Activated T-helper 17 cell treated with anti-CD3 and anti-CD28 coated beads, Interleukin-2, amount 50 U/mL, for 72 hours (primary cell): Measurements from ENCODE around the gene AKNA. TPM values are rescaled to one million over a fixed set of nuclear protein-coding genes. Genes with fewer than 3 reads are reported as not detected.

Experiments
- ATAC-seq: fragments of 150-1000 bp; cut with Tn5 transposase; replicated peaks from 2 replicates; pipeline ENCODE4 v1.10.0; 2021; ENCODE audit warnings: mild to moderate bottlenecking, moderate library complexity
- H3K27ac Mint-ChIP-seq: one replicate; pipeline ENCODE4 v1.8.0; 2022; ENCODE audit warnings: mixed read lengths
- H3K27me3 Mint-ChIP-seq: one replicate; pipeline ENCODE4 v1.8.0; 2022; ENCODE audit warnings: mixed read lengths
- H3K36me3 Mint-ChIP-seq: one replicate; pipeline ENCODE4 v1.8.0; 2022; ENCODE audit warnings: low read depth, mild to moderate bottlenecking, mixed read lengths
- H3K4me1 Mint-ChIP-seq: one replicate; pipeline ENCODE4 v1.8.0; 2022; ENCODE audit warnings: mixed read lengths
- H3K4me3 Mint-ChIP-seq: one replicate; pipeline ENCODE4 v1.8.0; 2022; ENCODE audit warnings: mild to moderate bottlenecking, mixed read lengths
- H3K9me3 Mint-ChIP-seq: one replicate; pipeline ENCODE4 v1.8.0; 2022; ENCODE audit warnings: mixed read lengths
- total RNA-seq, 2 donors: library from RNA; stranded (reverse); gene quantifications; one replicate each; pipeline ENCODE4 v1.2.3, GENCODE V29; 2022

Gene AKNA, protein sequence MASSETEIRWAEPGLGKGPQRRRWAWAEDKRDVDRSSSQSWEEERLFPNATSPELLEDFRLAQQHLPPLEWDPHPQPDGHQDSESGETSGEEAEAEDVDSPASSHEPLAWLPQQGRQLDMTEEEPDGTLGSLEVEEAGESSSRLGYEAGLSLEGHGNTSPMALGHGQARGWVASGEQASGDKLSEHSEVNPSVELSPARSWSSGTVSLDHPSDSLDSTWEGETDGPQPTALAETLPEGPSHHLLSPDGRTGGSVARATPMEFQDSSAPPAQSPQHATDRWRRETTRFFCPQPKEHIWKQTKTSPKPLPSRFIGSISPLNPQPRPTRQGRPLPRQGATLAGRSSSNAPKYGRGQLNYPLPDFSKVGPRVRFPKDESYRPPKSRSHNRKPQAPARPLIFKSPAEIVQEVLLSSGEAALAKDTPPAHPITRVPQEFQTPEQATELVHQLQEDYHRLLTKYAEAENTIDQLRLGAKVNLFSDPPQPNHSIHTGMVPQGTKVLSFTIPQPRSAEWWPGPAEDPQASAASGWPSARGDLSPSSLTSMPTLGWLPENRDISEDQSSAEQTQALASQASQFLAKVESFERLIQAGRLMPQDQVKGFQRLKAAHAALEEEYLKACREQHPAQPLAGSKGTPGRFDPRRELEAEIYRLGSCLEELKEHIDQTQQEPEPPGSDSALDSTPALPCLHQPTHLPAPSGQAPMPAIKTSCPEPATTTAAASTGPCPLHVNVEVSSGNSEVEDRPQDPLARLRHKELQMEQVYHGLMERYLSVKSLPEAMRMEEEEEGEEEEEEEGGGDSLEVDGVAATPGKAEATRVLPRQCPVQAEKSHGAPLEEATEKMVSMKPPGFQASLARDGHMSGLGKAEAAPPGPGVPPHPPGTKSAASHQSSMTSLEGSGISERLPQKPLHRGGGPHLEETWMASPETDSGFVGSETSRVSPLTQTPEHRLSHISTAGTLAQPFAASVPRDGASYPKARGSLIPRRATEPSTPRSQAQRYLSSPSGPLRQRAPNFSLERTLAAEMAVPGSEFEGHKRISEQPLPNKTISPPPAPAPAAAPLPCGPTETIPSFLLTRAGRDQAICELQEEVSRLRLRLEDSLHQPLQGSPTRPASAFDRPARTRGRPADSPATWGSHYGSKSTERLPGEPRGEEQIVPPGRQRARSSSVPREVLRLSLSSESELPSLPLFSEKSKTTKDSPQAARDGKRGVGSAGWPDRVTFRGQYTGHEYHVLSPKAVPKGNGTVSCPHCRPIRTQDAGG (N-terminal part only)
- total RNA-seq = 100 to 1,000 TPM; 169 to 184 TPM

DNA sequence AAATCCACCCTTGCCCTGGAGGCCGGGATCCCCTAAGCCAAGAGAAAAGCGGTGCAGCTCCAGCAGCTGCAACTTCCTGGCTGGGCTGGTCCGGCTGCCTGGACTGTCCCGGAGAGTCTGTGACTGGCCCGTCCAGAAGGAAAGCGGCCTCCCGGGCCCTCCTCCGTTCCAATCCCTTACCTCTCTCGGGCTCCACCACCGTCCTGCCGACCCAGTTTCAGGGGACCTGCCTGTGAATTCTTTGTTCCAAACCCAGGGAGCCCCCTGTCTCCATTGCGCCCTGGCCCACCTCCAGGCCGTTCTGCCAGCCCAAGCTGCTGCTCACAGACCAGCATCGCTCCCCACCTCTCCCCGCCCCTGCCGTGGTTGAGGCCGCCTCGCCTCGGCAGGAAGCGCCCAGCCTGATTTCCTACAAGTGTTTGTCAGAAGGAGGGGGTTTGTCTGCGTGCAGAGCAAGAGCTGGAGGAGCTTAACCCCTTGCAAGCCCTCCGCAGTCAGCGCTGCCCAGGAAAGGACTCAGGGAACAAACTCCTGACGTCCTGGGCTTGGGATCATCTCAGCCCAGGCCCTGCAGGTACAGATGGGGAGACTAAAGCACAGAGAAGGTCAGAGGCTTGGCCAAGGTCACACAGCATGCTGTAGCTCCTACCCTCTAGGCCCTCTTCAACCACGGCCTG, at the start of gene AKNA:
Gene AKNA (minus strand): TSS at position 303 of the 677 bp plus-strand sequence. CDS start 6,649 bp downstream, outside the sequence.
- Mint-ChIP-seq H3K9me3 (no peaks in the 10 kb centered on the region), H3K27ac (peak within 1 kb of the TSS; percentile 98), H3K4me1 (peaks cover 41% of the 10 kb centered on the region), H3K4me3 (peak within 1 kb of the TSS; percentile 91), H3K27me3 (no peaks in the 10 kb centered on the region), H3K36me3 (peaks cover 98% of the 10 kb centered on the region)
- ATAC-seq = peak; percentile 25

DNA sequence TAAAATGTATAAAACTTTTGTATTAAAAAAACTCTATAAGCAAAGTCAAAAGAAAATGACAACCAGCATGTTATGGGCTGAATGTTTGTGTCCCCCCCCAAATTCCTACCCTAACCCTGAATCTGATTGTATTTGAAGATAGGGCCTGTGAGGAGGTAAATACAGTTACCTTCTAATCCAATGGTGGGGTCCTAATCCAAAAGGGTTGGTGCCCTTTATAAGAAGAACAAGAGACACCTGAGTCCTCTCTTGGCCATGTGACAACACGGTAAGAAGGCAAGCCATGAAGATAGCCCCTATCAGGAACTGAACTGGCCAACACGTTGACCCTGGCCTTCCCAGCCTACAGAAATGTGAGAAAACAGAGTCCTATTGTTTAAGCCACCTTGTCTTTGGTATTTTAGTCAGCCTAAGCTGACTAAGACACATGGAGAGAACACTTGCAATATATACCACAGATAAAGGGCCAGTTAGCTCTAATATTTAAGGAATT, 49.7 kb upstream of the AKNA start:
- ATAC-seq = no peak
- Mint-ChIP-seq H3K27ac (no peak overlapping the region), H3K4me3 (no peak overlapping the region), H3K36me3 (no peaks in the 10 kb centered on the region), H3K27me3 (peaks cover 3% of the 10 kb centered on the region), H3K4me1 (peaks cover 8% of the 10 kb centered on the region), H3K9me3 (no peaks in the 10 kb centered on the region)

DNA sequence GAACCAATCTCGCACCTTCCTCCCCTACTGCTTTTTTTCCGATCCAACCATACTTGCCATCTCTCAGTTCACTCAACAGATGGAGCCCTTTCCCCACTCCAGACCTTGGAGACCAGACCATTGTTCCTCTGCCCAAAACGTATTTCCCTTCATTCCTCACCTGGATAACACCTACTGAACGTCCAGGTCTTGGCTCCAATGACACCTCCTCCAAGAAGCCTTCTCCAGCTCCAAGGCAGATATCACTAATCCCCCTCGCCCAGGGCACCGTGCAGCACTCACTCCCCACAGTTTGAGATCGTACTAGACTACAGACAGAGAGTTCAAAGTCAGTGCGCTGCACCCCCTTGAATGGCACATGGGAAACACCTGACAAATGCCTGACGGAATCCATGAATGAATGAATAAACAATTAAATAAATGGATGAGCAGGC, 47.1 kb upstream of the AKNA start:
- peaks cover 6% of the 10 kb centered on the region for H3K27me3 Mint-ChIP-seq
- peak; percentile 40 for ATAC-seq
- no peak overlapping the region for H3K4me3 Mint-ChIP-seq
- no peak overlapping the region for H3K27ac Mint-ChIP-seq
- H3K9me3 Mint-ChIP-seq = no peaks in the 10 kb centered on the region
- no peaks in the 10 kb centered on the region for H3K36me3 Mint-ChIP-seq
- peaks cover 8% of the 10 kb centered on the region for H3K4me1 Mint-ChIP-seq

DNA sequence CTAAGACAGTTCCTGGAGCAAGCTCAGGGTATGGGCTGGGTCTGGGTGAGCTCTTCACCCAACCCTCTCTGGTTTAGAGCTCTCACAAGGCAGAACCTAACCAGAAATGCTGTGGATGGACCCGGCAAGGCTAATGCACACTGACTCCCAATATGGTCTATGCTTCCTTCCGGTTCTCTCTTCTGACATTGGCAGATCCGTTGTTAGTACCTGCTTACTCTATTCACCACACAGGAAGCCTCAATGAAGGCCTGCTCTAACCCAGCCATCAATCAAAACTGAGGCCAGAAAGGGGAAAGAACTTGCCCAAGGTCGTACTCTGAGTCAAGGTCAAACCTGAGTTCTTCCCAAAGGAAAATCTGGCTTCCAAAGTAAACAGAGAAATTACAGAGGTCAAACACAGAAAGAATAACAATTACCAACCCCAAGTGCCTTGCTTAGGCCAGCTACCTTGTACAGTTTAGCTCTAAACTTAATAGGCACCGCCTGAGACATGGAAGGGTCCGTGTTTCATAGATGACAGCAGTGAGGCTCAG, 46.0 kb upstream of the AKNA start:
- H3K27ac Mint-ChIP-seq = no peak overlapping the region
- no peaks in the 10 kb centered on the region for H3K9me3 Mint-ChIP-seq
- peak; percentile 52 for ATAC-seq

DNA sequence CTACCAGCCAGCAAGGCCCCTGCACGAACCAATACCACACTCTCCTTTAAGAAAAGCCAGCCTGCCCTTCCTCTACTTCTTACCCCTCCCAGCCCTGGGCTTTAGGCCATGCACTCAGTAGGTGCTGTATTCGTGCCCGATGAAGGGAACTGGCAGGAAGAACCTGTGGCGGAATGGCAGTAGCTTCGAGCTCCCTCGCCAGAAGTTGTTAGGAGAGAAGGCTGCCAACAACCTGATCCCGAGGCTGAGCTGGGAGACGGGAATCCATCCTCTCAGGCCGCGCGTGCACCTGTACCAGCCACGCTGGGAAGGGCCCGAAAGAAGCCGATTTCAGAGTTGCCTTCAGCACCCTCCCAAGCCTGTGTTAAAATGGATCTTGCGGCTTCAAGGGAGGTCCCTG, 45.3 kb upstream of the AKNA start:
- no peaks in the 10 kb centered on the region for H3K36me3 Mint-ChIP-seq
- no peaks in the 10 kb centered on the region for H3K9me3 Mint-ChIP-seq
- H3K4me3 Mint-ChIP-seq = no peak overlapping the region
- ATAC-seq = no peak
- peaks cover 8% of the 10 kb centered on the region for H3K4me1 Mint-ChIP-seq
- H3K27ac Mint-ChIP-seq = no peak overlapping the region
- peaks cover 6% of the 10 kb centered on the region for H3K27me3 Mint-ChIP-seq

More for the DNA sequence above, 46.0 kb upstream of the AKNA start:
- Mint-ChIP-seq H3K36me3 (no peaks in the 10 kb centered on the region), H3K4me3 (no peak overlapping the region), H3K4me1 (peaks cover 8% of the 10 kb centered on the region), H3K27me3 (peaks cover 6% of the 10 kb centered on the region)

DNA sequence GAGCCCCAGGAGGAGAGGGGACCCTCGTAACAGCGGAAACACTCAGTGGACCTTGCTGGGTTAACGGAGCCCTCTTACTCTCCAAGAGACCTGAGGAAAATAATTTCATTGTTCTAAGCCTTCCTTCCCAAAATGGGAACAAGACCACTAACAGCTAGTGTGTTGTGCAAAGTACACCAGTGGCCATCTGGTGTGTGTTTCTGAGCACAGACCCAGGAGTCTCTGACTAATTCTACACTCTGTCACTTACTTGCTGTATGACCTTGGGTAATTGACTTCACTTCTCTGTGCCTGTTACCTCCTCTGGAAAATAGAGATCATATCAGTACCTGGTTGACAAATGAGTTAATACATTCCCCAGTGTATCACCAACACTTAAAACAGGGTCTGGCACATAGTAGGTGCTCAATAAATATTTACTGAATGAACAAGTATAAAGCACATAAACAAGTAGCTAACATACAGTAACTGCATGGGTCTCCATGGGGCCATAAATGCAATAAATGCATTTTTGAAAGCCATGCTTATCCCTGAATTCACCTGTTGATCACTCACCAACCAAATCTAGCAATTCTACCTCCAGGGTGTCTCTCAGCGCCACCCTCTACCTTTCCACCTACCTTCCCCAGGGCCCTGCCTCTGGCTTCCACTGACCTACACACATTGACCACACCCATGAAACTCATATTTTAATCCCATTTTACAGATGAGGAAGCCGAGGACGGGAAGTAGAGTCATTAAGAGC, 44.7 kb upstream of the AKNA start:
- no peaks in the 10 kb centered on the region for H3K36me3 Mint-ChIP-seq
- H3K27ac Mint-ChIP-seq = no peak overlapping the region
- H3K4me1 Mint-ChIP-seq = peaks cover 8% of the 10 kb centered on the region
- H3K9me3 Mint-ChIP-seq = no peaks in the 10 kb centered on the region
- ATAC-seq = peak; percentile 23
- H3K4me3 Mint-ChIP-seq = no peak overlapping the region
- peaks cover 3% of the 10 kb centered on the region for H3K27me3 Mint-ChIP-seq

DNA sequence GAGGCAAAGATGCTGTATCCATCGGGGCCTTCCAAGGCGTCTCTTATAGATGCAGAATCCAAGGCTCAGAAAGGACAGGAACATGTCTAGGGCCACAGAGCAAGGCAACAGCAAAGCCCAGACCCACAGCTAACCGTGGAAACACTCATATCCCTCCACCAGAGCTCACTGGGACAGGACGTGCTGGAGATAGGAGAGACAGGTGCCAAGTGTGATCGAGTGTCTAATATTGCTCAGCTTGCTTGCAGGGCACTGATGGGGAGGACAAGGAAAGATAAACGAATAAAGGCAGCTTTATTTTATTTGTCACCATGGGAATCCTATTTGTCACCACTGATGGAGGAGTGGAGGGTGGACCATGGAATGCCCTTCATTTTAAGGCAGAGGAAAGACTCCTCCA, 44.0 kb upstream of the AKNA start:
- no peaks in the 10 kb centered on the region for H3K9me3 Mint-ChIP-seq
- H3K36me3 Mint-ChIP-seq = no peaks in the 10 kb centered on the region
- H3K27me3 Mint-ChIP-seq = peaks cover 3% of the 10 kb centered on the region
- no peak for ATAC-seq
- peaks cover 8% of the 10 kb centered on the region for H3K4me1 Mint-ChIP-seq
- no peak overlapping the region for H3K27ac Mint-ChIP-seq
- no peak overlapping the region for H3K4me3 Mint-ChIP-seq

DNA sequence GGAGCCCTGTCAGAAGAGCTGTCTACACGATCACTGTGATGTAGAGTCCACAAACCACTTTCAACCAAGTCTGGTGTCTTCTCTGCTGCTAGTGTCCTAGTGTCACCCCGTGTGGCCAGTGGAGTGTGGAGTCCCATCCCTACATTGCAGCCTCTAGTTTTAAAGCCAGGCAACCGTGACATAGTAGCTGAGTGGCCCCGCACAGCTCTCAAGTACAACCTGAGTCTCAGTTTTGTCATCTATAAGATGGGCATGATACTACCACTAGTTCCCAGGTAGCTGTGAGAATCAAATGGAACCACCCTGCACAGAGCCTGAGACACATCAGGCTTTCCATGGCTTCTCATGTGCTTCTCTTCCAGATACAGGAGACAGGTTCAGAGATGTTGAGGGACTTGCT, 43.2 kb upstream of the AKNA start:
- Mint-ChIP-seq H3K9me3 (no peaks in the 10 kb centered on the region), H3K4me3 (no peak overlapping the region)
- ATAC-seq = no peak

DNA sequence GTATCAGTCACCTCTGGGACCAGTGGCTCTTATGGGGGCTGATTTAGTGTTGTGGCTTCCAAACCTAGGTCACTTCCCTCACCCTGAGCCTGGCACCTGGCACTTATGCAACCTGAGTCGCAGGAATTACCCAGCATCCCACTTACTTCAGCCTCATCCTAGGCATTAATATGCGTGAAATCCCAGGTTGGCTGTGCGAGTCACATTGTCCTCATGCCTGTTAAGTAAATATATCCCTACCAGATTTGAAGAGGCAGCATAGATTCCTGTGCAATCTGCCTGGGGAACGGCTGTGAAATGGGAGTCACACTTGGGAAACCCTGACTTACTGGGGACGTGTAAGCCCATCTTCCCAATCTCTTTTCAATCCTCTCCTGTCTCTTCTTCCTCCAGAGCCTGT, 42.7 kb upstream of the AKNA start:
- no peak for ATAC-seq
- peaks cover 8% of the 10 kb centered on the region for H3K4me1 Mint-ChIP-seq
- H3K27me3 Mint-ChIP-seq = peaks cover 3% of the 10 kb centered on the region
- no peaks in the 10 kb centered on the region for H3K36me3 Mint-ChIP-seq
- H3K27ac Mint-ChIP-seq = no peak overlapping the region
- H3K9me3 Mint-ChIP-seq = no peaks in the 10 kb centered on the region
- no peak overlapping the region for H3K4me3 Mint-ChIP-seq

More for the DNA sequence above, 43.2 kb upstream of the AKNA start:
- Mint-ChIP-seq H3K27ac (no peak overlapping the region), H3K27me3 (peaks cover 3% of the 10 kb centered on the region), H3K36me3 (no peaks in the 10 kb centered on the region), H3K4me1 (peaks cover 8% of the 10 kb centered on the region)

DNA sequence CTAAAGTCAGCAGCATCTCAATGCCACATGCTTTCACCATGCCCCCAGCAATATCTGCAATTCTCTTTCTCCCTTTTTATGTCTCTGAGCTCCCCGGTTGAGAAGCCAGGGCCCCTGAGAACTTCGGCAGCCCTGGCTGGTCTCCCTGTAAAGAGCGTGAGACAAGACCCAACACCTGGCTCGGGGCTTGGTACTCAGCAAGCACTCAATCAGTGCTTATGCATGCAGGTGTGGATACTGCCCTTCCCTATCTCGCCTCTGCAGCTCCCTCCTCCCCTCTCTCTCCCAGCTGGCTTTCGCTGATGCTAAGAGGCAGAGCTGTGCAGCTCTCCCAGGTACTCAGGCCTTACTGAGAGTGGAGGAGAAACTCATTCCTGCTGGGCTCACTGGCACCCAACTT, 41.7 kb upstream of the AKNA start:
- no peak for ATAC-seq
- Mint-ChIP-seq H3K4me3 (no peak overlapping the region), H3K27me3 (peaks cover 3% of the 10 kb centered on the region), H3K4me1 (peaks cover 8% of the 10 kb centered on the region), H3K36me3 (no peaks in the 10 kb centered on the region), H3K27ac (no peak overlapping the region), H3K9me3 (no peaks in the 10 kb centered on the region)

DNA sequence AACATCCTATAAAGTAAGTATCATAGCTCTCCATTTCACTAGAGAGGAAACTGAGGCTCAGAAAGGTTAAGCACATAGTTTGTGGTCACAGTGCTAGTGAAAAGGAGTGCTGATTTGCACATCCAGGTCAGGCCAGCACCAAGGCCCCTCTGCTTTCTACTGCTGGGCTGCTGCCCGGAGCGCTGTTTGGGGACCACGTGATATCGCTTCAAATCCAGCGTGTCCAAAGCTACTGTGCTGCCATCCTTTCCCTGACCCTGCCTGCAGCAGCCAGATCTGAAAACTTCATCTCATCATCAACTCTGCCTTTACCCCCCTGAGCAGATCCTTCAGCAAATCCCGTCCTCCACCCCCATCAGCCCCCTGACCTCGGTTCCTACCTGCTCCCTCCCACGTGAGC, 40.7 kb upstream of the AKNA start:
- no peaks in the 10 kb centered on the region for H3K9me3 Mint-ChIP-seq
- peaks cover 3% of the 10 kb centered on the region for H3K27me3 Mint-ChIP-seq
- no peak overlapping the region for H3K27ac Mint-ChIP-seq
- H3K4me1 Mint-ChIP-seq = peaks cover 4% of the 10 kb centered on the region
- H3K36me3 Mint-ChIP-seq = no peaks in the 10 kb centered on the region
- no peak overlapping the region for H3K4me3 Mint-ChIP-seq
- ATAC-seq = no peak

DNA sequence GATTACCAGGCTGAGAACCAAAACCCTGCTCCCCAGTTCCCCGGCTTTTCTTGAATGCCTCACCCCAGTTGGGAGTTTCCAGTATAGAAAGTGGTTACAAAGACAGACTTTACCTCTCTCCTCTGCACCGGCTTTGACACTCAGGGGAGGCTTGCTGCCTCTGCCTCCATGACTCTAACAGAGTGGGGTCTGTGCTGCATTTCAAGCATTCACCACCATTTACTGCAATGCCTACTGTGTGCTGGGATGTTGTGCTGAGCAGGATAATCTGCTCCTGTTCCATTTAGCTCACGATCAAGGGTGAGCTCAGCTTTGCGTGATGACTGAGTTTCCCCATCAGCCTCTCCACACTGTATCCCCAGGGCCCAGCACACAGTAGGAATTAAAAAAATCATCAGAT, 39.9 kb upstream of the AKNA start:
- Mint-ChIP-seq H3K36me3 (no peaks in the 10 kb centered on the region), H3K4me3 (no peak overlapping the region), H3K27me3 (peaks cover 3% of the 10 kb centered on the region), H3K9me3 (no peaks in the 10 kb centered on the region), H3K4me1 (peaks cover under 1% of the 10 kb centered on the region), H3K27ac (no peak overlapping the region)
- ATAC-seq = no peak
